ENCODE data around the gene GRIN2D. TPM values are rescaled to one million over a fixed set of nuclear protein-coding genes. Genes with fewer than 3 reads are reported as not detected.

GRIN2D gene
- total RNA-seq, result 4.3 TPM

GRCh38 chr19:48393559-48394330 is at the start of gene GRIN2D:
GRIN2D (plus strand) TSS chr19:48393668; CDS start chr19:48398393, 4,725 bp downstream.

GRCh38 chr19:48363810-48364597 is 29.5 kb upstream of the GRIN2D start, which contains the start of the genes SYNGR4 and TMEM143:
SYNGR4 (plus strand) TSS chr19:48364367; CDS start chr19:48365843, 1,476 bp downstream.
TMEM143 (minus strand) TSS chr19:48363940; CDS start chr19:48363920, 20 bp downstream.

GRCh38 chr19:48391100-48392005 is 2.1 kb upstream of the GRIN2D start, which contains the start of gene KDELR1:
KDELR1 (minus strand) TSS chr19:48391551; CDS start chr19:48391358, 193 bp downstream.

Other genes starting within 250 kb of the GRIN2D start
- gene LIG1, start 223.3 kb upstream of the GRIN2D start, total RNA-seq, result 44.2 TPM
- gene ZSWIM9, start 223.0 kb upstream of the GRIN2D start, total RNA-seq, result 6.2 TPM
- 78.3 TPM for gene CARD8, start 137.8 kb upstream of the GRIN2D start, total RNA-seq
- gene ZNF114, start 123.6 kb upstream of the GRIN2D start, total RNA-seq, result 5.1 TPM
- 17.3 TPM for gene EMP3, start 68.1 kb upstream of the GRIN2D start, total RNA-seq
- 2.8 TPM for gene TMEM143, start 29.7 kb upstream of the GRIN2D start, total RNA-seq
- not detected for gene SYNGR4, start 29.3 kb upstream of the GRIN2D start, total RNA-seq
- 72.3 TPM for gene KDELR1, start 2.1 kb upstream of the GRIN2D start, total RNA-seq
- 26.2 TPM for gene GRWD1, start 52.3 kb downstream of the GRIN2D start, total RNA-seq
- 1.6 TPM for gene KCNJ14, start 61.9 kb downstream of the GRIN2D start, total RNA-seq
- gene CYTH2, start 75.7 kb downstream of the GRIN2D start, total RNA-seq, result 72.9 TPM
- gene LMTK3, start 118.2 kb downstream of the GRIN2D start, total RNA-seq, result 6.1 TPM
- 1.1 TPM for gene SULT2B1, start 158.5 kb downstream of the GRIN2D start, total RNA-seq
- not detected for gene SPACA4, start 213.1 kb downstream of the GRIN2D start, total RNA-seq
- gene FAM83E, start 221.4 kb downstream of the GRIN2D start, total RNA-seq, result 1.4 TPM
- gene RPL18, start 225.5 kb downstream of the GRIN2D start, total RNA-seq, result 1,106 TPM
- gene SPHK2, start 225.8 kb downstream of the GRIN2D start, total RNA-seq, result 12.5 TPM
- gene DBP, start 243.7 kb downstream of the GRIN2D start, total RNA-seq, result 26.7 TPM